Activated CD8-positive, alpha-beta T cell treated with anti-CD3 and anti-CD28 coated beads for 36 hours (primary cell): ENCODE data around the gene PHEX. TPM values are rescaled to one million over a fixed set of nuclear protein-coding genes. Genes with fewer than 3 reads are reported as not detected.

Experiments used
- ATAC-seq: fragments of 200-7000 bp; cut with Tn5 transposase; one replicate; pipeline ENCODE4 v1.10.0; 2021; ENCODE audit warnings: mild to moderate bottlenecking, moderate library complexity
- CTCF ChIA-PET: fragments of 350-600 bp; sonication (Branson Sonifier 250); formaldehyde crosslinking; loops from one replicate; lab custom pipeline; 2021; ENCODE audit warnings: antibody characterized with exemption; lab: Charles Lee
- POLR2A ChIA-PET: fragments of 350-600 bp; sonication (Branson Sonifier 250); formaldehyde crosslinking; loops from one replicate; lab custom pipeline; 2021; ENCODE audit warnings: antibody characterized with exemption; lab: Charles Lee
- DNase-seq: peaks from one replicate; pipeline ENCODE4 v3.0.0-alpha.2; 2020
- H3K27ac Mint-ChIP-seq: one replicate; pipeline ENCODE4 v1.8.0; 2021; ENCODE audit warnings: mild to moderate bottlenecking, mixed read lengths
- H3K27me3 Mint-ChIP-seq: one replicate; pipeline ENCODE4 v1.8.0; 2021; ENCODE audit warnings: mixed read lengths
- H3K36me3 Mint-ChIP-seq: one replicate; pipeline ENCODE4 v1.8.0; 2021; ENCODE audit warnings: low read depth, mixed read lengths
- H3K4me1 Mint-ChIP-seq: one replicate; pipeline ENCODE4 v1.8.0; 2021; ENCODE audit warnings: low read depth, mixed read lengths
- H3K4me3 Mint-ChIP-seq: one replicate; pipeline ENCODE4 v1.8.0; 2021; ENCODE audit warnings: mild to moderate bottlenecking, moderate library complexity, mixed read lengths
- H3K9me3 Mint-ChIP-seq: one replicate; pipeline ENCODE4 v1.8.0; 2021; ENCODE audit warnings: mixed read lengths
- intact Hi-C: fragments of 100-400 bp; cut with micrococcal nuclease; formaldehyde crosslinking; loops from one replicate; pipeline ENCODE4 v1.10.0; 2022
- total RNA-seq, 2 experiments: library from RNA; stranded (reverse); gene quantifications; one replicate each; pipeline ENCODE4 v1.2.3, GENCODE V29; 2021
- TF ChIP-seq, protein P1 (sequence below): fragments of 200-600 bp; IDR thresholded peaks from one replicate; pipeline ENCODE4 v1.8.0; 2022; ENCODE audit warnings: antibody characterized with exemption, mild to moderate bottlenecking

Gene PHEX
- total RNA-seq, 2 experiments from 2014 or later: 22.7 to 25.2 TPM

- H3K4me1 Mint-ChIP-seq: peaks cover 20% of the 10 kb centered on the region
- DNase-seq: no peak
- POLR2A ChIA-PET: no interaction called here
- no peaks in the 10 kb centered on the region for H3K27me3 Mint-ChIP-seq
- ATAC-seq: no peak
- TF ChIP-seq, protein P1, sequence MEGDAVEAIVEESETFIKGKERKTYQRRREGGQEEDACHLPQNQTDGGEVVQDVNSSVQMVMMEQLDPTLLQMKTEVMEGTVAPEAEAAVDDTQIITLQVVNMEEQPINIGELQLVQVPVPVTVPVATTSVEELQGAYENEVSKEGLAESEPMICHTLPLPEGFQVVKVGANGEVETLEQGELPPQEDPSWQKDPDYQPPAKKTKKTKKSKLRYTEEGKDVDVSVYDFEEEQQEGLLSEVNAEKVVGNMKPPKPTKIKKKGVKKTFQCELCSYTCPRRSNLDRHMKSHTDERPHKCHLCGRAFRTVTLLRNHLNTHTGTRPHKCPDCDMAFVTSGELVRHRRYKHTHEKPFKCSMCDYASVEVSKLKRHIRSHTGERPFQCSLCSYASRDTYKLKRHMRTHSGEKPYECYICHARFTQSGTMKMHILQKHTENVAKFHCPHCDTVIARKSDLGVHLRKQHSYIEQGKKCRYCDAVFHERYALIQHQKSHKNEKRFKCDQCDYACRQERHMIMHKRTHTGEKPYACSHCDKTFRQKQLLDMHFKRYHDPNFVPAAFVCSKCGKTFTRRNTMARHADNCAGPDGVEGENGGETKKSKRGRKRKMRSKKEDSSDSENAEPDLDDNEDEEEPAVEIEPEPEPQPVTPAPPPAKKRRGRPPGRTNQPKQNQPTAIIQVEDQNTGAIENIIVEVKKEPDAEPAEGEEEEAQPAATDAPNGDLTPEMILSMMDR: no peak
- CTCF ChIA-PET: no interaction called here
- no peak overlapping the region for H3K4me3 Mint-ChIP-seq
- H3K27ac Mint-ChIP-seq: no peak overlapping the region
- H3K9me3 Mint-ChIP-seq: peaks cover 3% of the 10 kb centered on the region
- peaks cover 3% of the 10 kb centered on the region for H3K36me3 Mint-ChIP-seq
- intact Hi-C loops: no loop called here
These were observed 6.4 kb upstream of the PHEX start for GRCh38 chrX:22025751-22026150.

- Mint-ChIP-seq H3K27me3 (no peaks in the 10 kb centered on the region), H3K27ac (peak overlapping the region; percentile 46), H3K9me3 (peaks cover 3% of the 10 kb centered on the region), H3K4me1 (peaks cover 23% of the 10 kb centered on the region), H3K36me3 (peaks cover 3% of the 10 kb centered on the region), H3K4me3 (no peak overlapping the region)
- ChIA-PET POLR2A (no interaction called here), CTCF (no interaction called here)
- DNase-seq (no peak), ATAC-seq (no peak)
- intact Hi-C loops: no loop called here
- TF ChIP-seq, protein P1: no peak
These were observed 5.4 kb upstream of the PHEX start for GRCh38 chrX:22026731-22027130.

DNA sequence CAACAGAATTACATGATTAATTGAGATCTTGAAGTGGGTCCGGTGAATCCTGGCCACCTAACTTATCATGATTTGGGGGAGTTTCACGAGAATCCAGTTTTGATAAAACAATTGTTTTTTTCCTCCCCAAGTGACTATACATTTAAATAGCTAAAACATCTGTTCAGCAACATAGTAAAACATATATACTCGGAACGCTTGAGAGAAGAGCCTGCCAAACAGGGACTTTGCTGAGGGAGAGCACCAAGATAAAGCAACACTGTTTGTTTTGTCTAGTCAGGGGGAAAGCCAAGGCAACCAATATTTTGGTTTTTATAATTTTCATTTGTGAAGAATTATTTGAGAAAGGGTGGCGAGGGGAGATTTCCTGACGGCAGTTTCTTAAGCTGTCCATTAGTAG is 381 bp downstream of the PHEX start:
- no peak for DNase-seq
- Mint-ChIP-seq H3K36me3 (peaks cover 1% of the 10 kb centered on the region), H3K9me3 (peaks cover 2% of the 10 kb centered on the region), H3K4me3 (peak overlapping the region; percentile 38), H3K4me1 (peaks cover 37% of the 10 kb centered on the region), H3K27me3 (no peaks in the 10 kb centered on the region), H3K27ac (peak overlapping the region; percentile 5)
- intact Hi-C loops: no loop called here
- TF ChIP-seq, protein P1: no peak
- no peak for ATAC-seq
- ChIA-PET POLR2A (no interaction called here), CTCF (no interaction called here)

DNA sequence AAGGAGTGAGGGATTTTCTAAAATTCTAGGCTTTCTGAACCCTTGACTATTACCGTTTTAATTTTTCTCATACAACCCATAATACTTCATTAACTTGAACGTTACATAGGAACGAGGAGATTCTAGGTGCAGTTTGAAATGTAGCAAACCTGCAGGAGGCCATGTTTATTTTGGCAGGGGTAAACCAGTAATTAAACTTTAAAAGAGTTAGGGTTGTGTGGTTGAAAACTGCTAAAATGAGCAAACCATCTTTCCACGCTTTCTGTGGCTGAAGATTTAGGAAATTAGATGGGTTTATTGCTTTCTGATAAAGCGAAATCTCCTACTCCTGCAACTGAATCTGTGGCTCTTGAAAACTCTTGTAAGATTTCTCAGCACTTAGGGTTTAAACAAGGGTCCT is 1.7 kb downstream of the PHEX start:
- Mint-ChIP-seq H3K4me3 (peak overlapping the region; percentile 38), H3K4me1 (peaks cover 37% of the 10 kb centered on the region), H3K36me3 (peaks cover 2% of the 10 kb centered on the region), H3K27ac (peak overlapping the region; percentile 38), H3K27me3 (no peaks in the 10 kb centered on the region), H3K9me3 (no peaks in the 10 kb centered on the region)
- ChIA-PET CTCF (no interaction called here), POLR2A (no interaction called here)
- DNase-seq (no peak), ATAC-seq (no peak)
- intact Hi-C loops: no loop called here
- TF ChIP-seq, protein P1: no peak

DNA sequence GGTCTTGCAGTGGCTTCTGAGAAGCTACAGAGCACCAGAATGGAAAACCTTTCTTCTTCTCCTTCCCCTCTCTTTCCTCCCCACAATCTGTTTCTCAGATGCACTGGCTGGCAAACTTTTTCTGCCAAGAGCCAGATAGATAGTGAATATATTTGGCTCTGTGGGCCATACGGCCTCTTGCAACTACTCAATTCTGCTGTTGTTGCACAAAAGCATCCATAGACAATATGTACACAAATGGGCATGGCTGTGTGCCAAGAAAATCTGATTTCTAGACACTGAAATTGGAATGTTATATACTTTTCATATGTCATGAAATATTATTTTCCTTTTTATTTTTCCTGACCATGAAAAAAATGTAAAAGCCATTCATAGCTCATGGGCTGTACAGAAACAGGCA is 3.1 kb downstream of the PHEX start:
- intact Hi-C loops: loop anchor here (5.0 kb wide), 1 partner anchor 48 kb away; no protein-coding TSS in a partner anchor
- Mint-ChIP-seq H3K4me1 (peaks cover 31% of the 10 kb centered on the region), H3K4me3 (peak overlapping the region; percentile 18), H3K9me3 (no peaks in the 10 kb centered on the region), H3K36me3 (peaks cover 13% of the 10 kb centered on the region), H3K27ac (no peak overlapping the region), H3K27me3 (no peaks in the 10 kb centered on the region)
- ATAC-seq (no peak), DNase-seq (no peak)
- TF ChIP-seq, protein P1: no peak
- POLR2A ChIA-PET: no interaction called here
- CTCF ChIA-PET: no interaction called here
